ENCODE results near the gene CHCHD6.

GRCh38 chr3:126988451-126989021, 284.5 kb downstream of the CHCHD6 start:
- TF ChIP-seq CTCF (conservative IDR thresholded peaks at IDR 0.05) (no peak), EZH2 (IDR thresholded peaks at IDR 0.05; ENCODE audit: low read depth) (no peak)

Data from PC-9 (cell line).